Measurements from ENCODE around the gene FGF13. TPM values are rescaled to one million over a fixed set of nuclear protein-coding genes. Genes with fewer than 3 reads are reported as not detected.

Gene FGF13
- total and polyA plus RNA-seq, 2 donors (not counting 3 experiments of a cell fraction or from before 2014, with no cell fraction given): 0.07 to 0.20 TPM

DNA sequence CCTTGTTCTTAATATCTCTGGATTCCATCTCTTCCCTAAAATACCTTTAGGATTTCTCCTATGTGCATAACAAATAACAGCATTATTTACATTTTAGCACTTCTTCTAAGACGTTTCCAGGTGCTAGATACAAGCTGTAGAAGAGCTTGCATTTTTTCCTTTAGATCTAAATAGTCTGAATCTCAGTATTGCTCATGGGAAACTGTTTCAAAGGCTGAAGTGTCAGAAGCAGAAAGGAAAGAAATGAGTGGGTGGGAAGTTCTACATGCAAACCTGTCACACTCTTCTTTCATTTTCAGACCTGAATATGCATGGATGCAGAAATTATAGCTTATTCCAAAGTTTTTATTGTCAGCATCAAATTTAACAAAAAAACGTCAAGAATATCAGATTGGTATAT lies 41.8 kb downstream of the FGF13 start:
- TF ChIP-seq EZH2 (IDR thresholded peaks at IDR 0.05; ENCODE audit: borderline replicate concordance, low read depth, low read length, severe bottlenecking) (no peak), MYC (IDR thresholded peaks at IDR 0.05; ENCODE audit: low read depth, low read length) (no peak)
- Histone ChIP-seq H3K27ac (ENCODE audit: insufficient read depth, low read depth, low read length) (no peak overlapping the region), H3K9me3 (replicated peaks; ENCODE audit: control insufficient read depth, insufficient read depth, low read length) (no peaks in the 10 kb centered on the region), H3K9ac (replicated peaks; ENCODE audit: extremely low read depth, insufficient read depth, low read length) (no peak overlapping the region), H3K9me1 (replicated peaks; ENCODE audit: control insufficient read depth, extremely low read depth, insufficient read depth, low read length) (no peaks in the 10 kb centered on the region), H4K20me1 (replicated peaks; ENCODE audit: control insufficient read depth, extremely low read depth, insufficient read depth, low read length) (no peaks in the 10 kb centered on the region), H3K79me2 (ENCODE audit: control insufficient read depth, insufficient read depth, low read length) (no peaks in the 10 kb centered on the region), H3K4me2 (ENCODE audit: insufficient read depth, low read length) (no peak overlapping the region), H3K27me3 (ENCODE audit: control insufficient read depth in 2 of 2, insufficient read depth in 2 of 2, low read length in 2 of 2) (no peaks in the 10 kb centered on the region), H2AFZ (ENCODE audit: low read depth, low read length) (no peak overlapping the region), H3K4me1 (ENCODE audit: control insufficient read depth, extremely low read depth, insufficient read depth, low read length) (no peaks in the 10 kb centered on the region), H3K36me3 (ENCODE audit: control insufficient read depth in 2 of 2, extremely low read depth in 1 of 2, insufficient read depth in 2 of 2, low read length in 2 of 2) (no peaks in the 10 kb centered on the region), H3K4me3 (replicated peaks in 1 of 3; ENCODE audit: insufficient read depth in 1 of 3, low read depth in 1 of 3, low read length in 3 of 3) (no peak overlapping the region)
- BruUV-seq (replicated peaks): no TSS peak
- CTCF ChIA-PET: no interaction called here
- POLR2A ChIA-PET: no interaction called here
- dilution Hi-C loops (cut with MboI; ENCODE audit: extremely low pct_ligation_motif_present, low sequenced_read_pairs) (no loop called here), intact Hi-C loops (cut with micrococcal nuclease) (no loop called here)
- DNase-seq (ENCODE audit: low read depth, low spot score) (no peak), FAIRE-seq (no peak)

GRCh38 chrX:138664466-138664865 lies 47.1 kb downstream of the FGF13 start:
- dilution Hi-C loops (cut with MboI; ENCODE audit: extremely low pct_ligation_motif_present, low sequenced_read_pairs): no loop called here
- Histone ChIP-seq H3K9ac (replicated peaks; ENCODE audit: extremely low read depth, insufficient read depth, low read length) (no peak overlapping the region), H3K4me3 (replicated peaks in 1 of 3; ENCODE audit: insufficient read depth in 1 of 3, low read depth in 1 of 3, low read length in 3 of 3) (no peak overlapping the region), H3K4me1 (ENCODE audit: control insufficient read depth, extremely low read depth, insufficient read depth, low read length) (no peaks in the 10 kb centered on the region), H3K36me3 (ENCODE audit: control insufficient read depth in 2 of 2, extremely low read depth in 1 of 2, insufficient read depth in 2 of 2, low read length in 2 of 2) (no peaks in the 10 kb centered on the region), H2AFZ (ENCODE audit: low read depth, low read length) (no peak overlapping the region), H3K27me3 (ENCODE audit: control insufficient read depth in 2 of 2, insufficient read depth in 2 of 2, low read length in 2 of 2) (no peaks in the 10 kb centered on the region), H3K79me2 (ENCODE audit: control insufficient read depth, insufficient read depth, low read length) (no peaks in the 10 kb centered on the region), H3K4me2 (ENCODE audit: insufficient read depth, low read length) (no peak overlapping the region), H3K9me1 (replicated peaks; ENCODE audit: control insufficient read depth, extremely low read depth, insufficient read depth, low read length) (no peaks in the 10 kb centered on the region), H4K20me1 (replicated peaks; ENCODE audit: control insufficient read depth, extremely low read depth, insufficient read depth, low read length) (no peaks in the 10 kb centered on the region), H3K9me3 (replicated peaks; ENCODE audit: control insufficient read depth, insufficient read depth, low read length) (no peaks in the 10 kb centered on the region), H3K27ac (ENCODE audit: insufficient read depth, low read depth, low read length) (no peak overlapping the region)
- POLR2A ChIA-PET: no interaction called here
- BruUV-seq (replicated peaks): no TSS peak
- TF ChIP-seq, protein P1, sequence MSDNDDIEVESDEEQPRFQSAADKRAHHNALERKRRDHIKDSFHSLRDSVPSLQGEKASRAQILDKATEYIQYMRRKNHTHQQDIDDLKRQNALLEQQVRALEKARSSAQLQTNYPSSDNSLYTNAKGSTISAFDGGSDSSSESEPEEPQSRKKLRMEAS (IDR thresholded peaks at IDR 0.05; ENCODE audit: insufficient read depth, insufficient read length): no peak
- TF ChIP-seq, protein P2, sequence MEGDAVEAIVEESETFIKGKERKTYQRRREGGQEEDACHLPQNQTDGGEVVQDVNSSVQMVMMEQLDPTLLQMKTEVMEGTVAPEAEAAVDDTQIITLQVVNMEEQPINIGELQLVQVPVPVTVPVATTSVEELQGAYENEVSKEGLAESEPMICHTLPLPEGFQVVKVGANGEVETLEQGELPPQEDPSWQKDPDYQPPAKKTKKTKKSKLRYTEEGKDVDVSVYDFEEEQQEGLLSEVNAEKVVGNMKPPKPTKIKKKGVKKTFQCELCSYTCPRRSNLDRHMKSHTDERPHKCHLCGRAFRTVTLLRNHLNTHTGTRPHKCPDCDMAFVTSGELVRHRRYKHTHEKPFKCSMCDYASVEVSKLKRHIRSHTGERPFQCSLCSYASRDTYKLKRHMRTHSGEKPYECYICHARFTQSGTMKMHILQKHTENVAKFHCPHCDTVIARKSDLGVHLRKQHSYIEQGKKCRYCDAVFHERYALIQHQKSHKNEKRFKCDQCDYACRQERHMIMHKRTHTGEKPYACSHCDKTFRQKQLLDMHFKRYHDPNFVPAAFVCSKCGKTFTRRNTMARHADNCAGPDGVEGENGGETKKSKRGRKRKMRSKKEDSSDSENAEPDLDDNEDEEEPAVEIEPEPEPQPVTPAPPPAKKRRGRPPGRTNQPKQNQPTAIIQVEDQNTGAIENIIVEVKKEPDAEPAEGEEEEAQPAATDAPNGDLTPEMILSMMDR (IDR thresholded peaks at IDR 0.05; ENCODE audit: extremely low read depth in 1 of 2, insufficient read depth in 1 of 2, low read depth in 1 of 2, low read length in 2 of 2): no peak
- TF ChIP-seq POLR2A (IDR thresholded peaks at IDR 0.05; ENCODE audit: low read depth, low read length) (no peak), FOS (IDR thresholded peaks at IDR 0.05; ENCODE audit: borderline replicate concordance, insufficient read depth, low read length) (no peak), MYC (IDR thresholded peaks at IDR 0.05; ENCODE audit: low read depth, low read length) (no peak), GATA2 (IDR thresholded peaks at IDR 0.05; ENCODE audit: insufficient read depth, insufficient read length, low read depth, low read length) (no peak), JUN (IDR thresholded peaks at IDR 0.05; ENCODE audit: borderline replicate concordance, insufficient read depth, insufficient read length, low read depth) (no peak), POLR2AphosphoS5 (IDR thresholded peaks at IDR 0.05; ENCODE audit: insufficient read depth, low read depth, low read length) (no peak)
- FAIRE-seq (no peak), DNase-seq (ENCODE audit: low read depth, low spot score) (no peak)
- CTCF ChIA-PET: no interaction called here
- intact Hi-C loops (cut with micrococcal nuclease): no loop called here
